K562 (cell line): ENCODE data around the gene NAT9. TPM values are rescaled to one million over a fixed set of nuclear protein-coding genes. Genes with fewer than 3 reads are reported as not detected.

Source experiments
- ATAC-seq: fragments of 200-7000 bp; cut with Tn5 transposase; 3 replicates; pipeline ENCODE4 v1.9.1; 2020; ENCODE audit warnings: moderate library complexity
- BruUV-seq: library from RNA; stranded (reverse); fragments of 400-500 nt; replicated peaks from 2 replicates; lab custom pipeline; 2021; lab: Mats Ljungman, UMichigan
- CTCF ChIA-PET: fragments of 300-600 bp; formaldehyde crosslinking; extraction: SDS; loops from one replicate; lab custom pipeline; 2021; ENCODE audit warnings: low intra/inter-chr PET ratio; lab: Yijun Ruan, JAX
- POLR2A ChIA-PET: fragments of 300-600, 350-650 bp; sonication (Branson Sonifier 250); formaldehyde crosslinking; extraction: SDS; loops from one replicate; lab custom pipeline; 2021; ENCODE audit warnings: antibody characterized with exemption, inconsistent platforms; lab: Yijun Ruan, JAX
- DNase-seq, 4 experiments: peaks; one replicate each; pipeline versions ENCODE4 v3.0.0 to v3.0.0-alpha.2; 2011 to 2018; ENCODE audit warnings: low spot score in 3 of 4, mixed read lengths in 3 of 4; ENCODE audit errors: extremely low read depth in 1 of 4
- FAIRE-seq: peaks from 2 replicates; lab custom pipeline; 2011; peaks lifted over from hg19 to GRCh38; lab: Jason Lieb, UNC
- H2AFZ ChIP-seq: 2 replicates; pipeline ENCODE4 v1.6.0; 2011; ENCODE audit warnings: low read depth, low read length, control low read depth, inconsistent platforms
- H3K27ac ChIP-seq: fragments of 200-600 bp; 3 replicates; pipeline ENCODE4 v1.8.0; 2011; ENCODE audit warnings: low read depth, mild to moderate bottlenecking, control low read depth, inconsistent platforms, low read length, moderate library complexity, mixed read lengths; ENCODE audit errors: extremely low read depth
- H3K27me3 ChIP-seq, 2 experiments: fragments of 300-600 bp in 1 of 2; 2 replicates in 1 of 2; 3 replicates in 1 of 2; pipeline versions ENCODE4 v1.6.0 to v1.8.0; 2011; ENCODE audit warnings: inconsistent platforms in 2 of 2, low read length in 2 of 2, mild to moderate bottlenecking in 1 of 2, mixed read lengths in 1 of 2, moderate library complexity in 1 of 2; ENCODE audit not compliant: control insufficient read depth in 2 of 2, insufficient read depth in 2 of 2
- H3K36me3 ChIP-seq: fragments of 300-600 bp; 3 replicates; pipeline ENCODE4 v1.8.0; 2011; ENCODE audit warnings: mild to moderate bottlenecking, low read length, inconsistent platforms; ENCODE audit not compliant: control insufficient read depth, insufficient read depth
- H3K4me1 ChIP-seq, 2 experiments: fragments of 200-600 bp in 1 of 2; replicated peaks in 1 of 2; 2 replicates in 1 of 2; 3 replicates in 1 of 2; pipeline versions ENCODE4 v1.5.1 to v1.8.0; 2011; ENCODE audit warnings: inconsistent platforms in 2 of 2, low read length in 2 of 2, mild to moderate bottlenecking in 1 of 2, mixed read lengths in 1 of 2, moderate library complexity in 1 of 2; ENCODE audit not compliant: control insufficient read depth in 2 of 2, insufficient read depth in 2 of 2
- H3K4me2 ChIP-seq: 2 replicates; pipeline ENCODE4 v1.6.1; 2011; ENCODE audit warnings: low read length, control low read depth, inconsistent platforms, mixed read lengths; ENCODE audit not compliant: insufficient read depth
- H3K4me3 ChIP-seq: fragments of 200-600 bp; sonication (generic), shearing (Covaris generic); 2 replicates; pipeline ENCODE4 v1.5.1; 2016; ENCODE audit warnings: control low read depth, inconsistent platforms
- H3K79me2 ChIP-seq: fragments of 200-600 bp; 3 replicates; pipeline ENCODE4 v1.8.0; 2011; ENCODE audit warnings: low read length, inconsistent platforms; ENCODE audit not compliant: control insufficient read depth, insufficient read depth
- H3K9ac ChIP-seq, 2 experiments: 2 replicates each; pipeline versions ENCODE4 v1.6.0 to v1.6.1; 2011; ENCODE audit warnings: low read depth in 2 of 2, low read length in 2 of 2, control low read depth in 1 of 2, inconsistent platforms in 1 of 2, mild to moderate bottlenecking in 1 of 2, mixed read lengths in 1 of 2; ENCODE audit not compliant: insufficient read depth in 1 of 2
- H3K9me1 ChIP-seq: one replicate; pipeline ENCODE4 v1.6.0; 2011; ENCODE audit warnings: inconsistent platforms, mild to moderate bottlenecking, low read length, moderate library complexity; ENCODE audit not compliant: control insufficient read depth, insufficient read depth
- H3K9me3 ChIP-seq: replicated peaks from 2 replicates; pipeline ENCODE4 v1.5.1; 2011; ENCODE audit warnings: low read depth, low read length, inconsistent platforms; ENCODE audit not compliant: control insufficient read depth, insufficient read depth
- H4K20me1 ChIP-seq: replicated peaks from 2 replicates; pipeline ENCODE4 v1.6.1; 2011; ENCODE audit warnings: low read length, inconsistent platforms, mixed read lengths; ENCODE audit not compliant: control insufficient read depth, insufficient read depth
- BRF2 ChIP-seq: IDR thresholded peaks from 3 replicates; pipeline ENCODE4 v1.6.1; 2011; ENCODE audit warnings: borderline replicate concordance, mild to moderate bottlenecking; ENCODE audit not compliant: insufficient read length, insufficient read depth
- KDM2B ChIP-seq: fragments of 250-450 bp; sonication (Bioruptor Pico); IDR thresholded peaks from 2 replicates; pipeline ENCODE4 v1.8.0; 2021; ENCODE audit warnings: mild to moderate bottlenecking, moderate library complexity
- MAZ ChIP-seq, 2 experiments: fragments of 450-650 bp in 1 of 2; sonication (generic) in 1 of 2; formaldehyde crosslinking; IDR thresholded peaks in 1 of 2; conservative IDR thresholded peaks in 1 of 2; 2 replicates each; pipeline versions ENCODE4 v1.4.0 to v1.5.0; 2020; ENCODE audit warnings: mild to moderate bottlenecking in 1 of 2, missing genetic modification reagents in 1 of 2
- MTA2 ChIP-seq: fragments of 450-650 bp; IDR thresholded peaks from 2 replicates; pipeline ENCODE4 v1.6.1; 2016; ENCODE audit warnings: low read depth
- MXD1 ChIP-seq: fragments of 250-450 bp; sonication (Bioruptor Pico); IDR thresholded peaks from 2 replicates; pipeline ENCODE4 v1.8.0; 2021; ENCODE audit warnings: borderline replicate concordance, mild to moderate bottlenecking, moderate library complexity; ENCODE audit not compliant: poor library complexity, severe bottlenecking
- NCOA1 ChIP-seq: fragments of 450-650 bp; IDR thresholded peaks from 2 replicates; pipeline ENCODE4 v1.6.1; 2016; ENCODE audit warnings: low read depth
- NFYB ChIP-seq: IDR thresholded peaks from 2 replicates; pipeline ENCODE4 v1.6.1; 2011; ENCODE audit warnings: mild to moderate bottlenecking, moderate library complexity; ENCODE audit not compliant: insufficient read length; ENCODE audit errors: extremely low read depth
- NR2C2 ChIP-seq, 2 experiments: fragments of 200-800 bp in 1 of 2; sonication (Bioruptor generic) in 1 of 2; sonication (generic) in 1 of 2; formaldehyde crosslinking in 1 of 2; IDR thresholded peaks; 2 replicates each; pipeline versions ENCODE4 v1.6.1 to v1.8.0; 2016 to 2022; ENCODE audit warnings: mild to moderate bottlenecking in 1 of 2, missing compliant biosample characterization in 1 of 2, missing genetic modification characterization in 1 of 2, missing genetic modification reagents in 1 of 2
- TAL1 ChIP-seq: fragments of 450-650 bp; IDR thresholded peaks from 2 replicates; pipeline ENCODE4 v1.6.1; 2016; ENCODE audit warnings: mild to moderate bottlenecking
- THAP12 ChIP-seq: fragments of 250-450 bp; sonication (Bioruptor Pico); IDR thresholded peaks from 2 replicates; pipeline ENCODE4 v1.9.0; 2021; ENCODE audit warnings: mild to moderate bottlenecking, inconsistent platforms
- ZNF347 ChIP-seq: fragments of 450-650 bp; formaldehyde crosslinking; IDR thresholded peaks from 2 replicates; pipeline ENCODE4 v1.4.0; 2020; ENCODE audit warnings: low read depth, mild to moderate bottlenecking, moderate library complexity
- WGBS: fragments of 100-300 bp; shearing (Covaris generic); methylation state at CpG from one replicate; pipeline ENCODE4 v1.1.6; 2016; ENCODE audit warnings: low coverage, mixed read lengths; ENCODE audit not compliant: insufficient coverage; ENCODE audit errors: missing lambda C conversion rate; 5-methylcytosine and 5-hydroxymethylcytosine counted together
- in situ Hi-C: fragments of 300-500 bp; cut with MboI; formaldehyde crosslinking; loops from 4 replicates; pipeline ENCODE4 v1.15.0; 2018; ENCODE audit warnings: inconsistent platforms, mixed read lengths
- intact Hi-C: fragments of 100-400 bp; cut with micrococcal nuclease; formaldehyde crosslinking; loops from 2 replicates; pipeline ENCODE4 v1.14.2; 2022
- polyA plus RNA-seq, 8 experiments: library from polyadenylated mRNA; depleted of rRNA in 4 of 8; stranded (reverse) in 5 of 8; unstranded in 3 of 8; fragments of >200 nt; fragmentation: Nextera tagmentation in 2 of 8; fragmentation: Illumina TruSeq in 1 of 8; extraction: Ambion mirVana in 2 of 8; extraction: Trizol in 1 of 8; gene quantifications; 2 replicates each; pipeline versions ENCODE4 v1.2.1 to v1.2.3, GENCODE V29; 2011 to 2014; ENCODE audit warnings: inconsistent platforms in 1 of 8, missing spikeins in 1 of 8
- total RNA-seq, 7 experiments: library from RNA; depleted of rRNA in 6 of 7; stranded (reverse); fragments of >200 nt in 6 of 7; fragmentation: Illumina TruSeq in 2 of 7; extraction: Trizol in 2 of 7; gene quantifications; 2 replicates each; pipeline versions ENCODE4 v1.2.1 to v1.2.3, GENCODE V29; 2011 to 2021; ENCODE audit warnings: low replicate concordance in 1 of 7
- TF ChIP-seq, protein P1 (sequence below): fragments of 250-450 bp; sonication (Bioruptor Pico); IDR thresholded peaks from 2 replicates; pipeline ENCODE4 v1.4.0; 2020; ENCODE audit warnings: mild to moderate bottlenecking, moderate library complexity, borderline replicate concordance

The NAT9 gene
- total and polyA plus RNA-seq, 9 of the 15 experiments (the other 6 are each of a cell fraction or from before 2014, with no cell fraction given) = 4.2 to 63.6 (median 40.8) TPM

DNA sequence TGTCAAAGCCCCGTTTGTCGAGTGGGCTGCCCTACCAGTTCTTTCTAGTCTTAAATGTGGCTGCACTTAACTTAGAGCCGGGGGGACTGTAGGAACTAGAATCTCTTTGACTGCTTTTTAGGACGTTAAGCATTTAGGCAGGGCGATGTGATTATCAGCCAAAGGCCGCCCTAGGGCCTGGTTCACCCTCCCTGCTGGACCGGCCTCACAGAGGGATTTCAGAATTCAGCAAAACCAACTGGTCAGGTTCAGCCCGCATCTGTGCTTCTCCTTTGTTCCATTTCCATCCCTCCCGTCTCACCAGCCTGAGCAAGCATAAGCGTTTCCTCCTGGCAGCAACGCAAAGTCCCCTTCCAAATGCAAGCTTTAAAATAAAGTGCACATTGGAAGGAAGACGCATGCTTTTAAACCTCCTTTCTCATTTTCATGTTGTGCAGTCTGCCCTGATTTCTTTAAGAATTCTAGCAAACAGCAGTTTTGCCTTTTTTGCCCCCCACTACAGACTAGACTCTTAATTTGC lies 16.5 kb upstream of the NAT9 start:
- intact Hi-C loops = no loop called here
- in situ Hi-C loops = loop anchor here (5.0 kb wide), 2 partner anchors 65 to 165 kb away; partner anchors contain the start of gene GRIN2C
- CTCF ChIA-PET = interaction anchor here (2.2 to 5.8 kb wide), 3 partner anchors 70 to 167 kb away, joined by 18 to 70 read pairs (median 19); no protein-coding TSS in a partner anchor
- Histone ChIP-seq H3K79me2 (no peaks in the 10 kb centered on the region), H3K27me3 (no peaks in the 10 kb centered on the region), H3K4me1 (peaks cover 0 to 5% of the 10 kb centered on the region in 2 experiments; a peak in 1 of 5 replicates), H3K4me3 (no peak overlapping the region), H3K9me1 (no peaks in the 10 kb centered on the region), H3K27ac (no peak overlapping the region), H3K9me3 (no peaks in the 10 kb centered on the region), H2AFZ (no peak overlapping the region), H3K4me2 (no peak overlapping the region), H3K9ac (no peak overlapping the region; a peak in 1 of 4 replicates), H3K36me3 (peaks cover 42% of the 10 kb centered on the region; the same call in 1 of the 3 replicates), H4K20me1 (0 out of 2 replicates have a peak, but pooled peaks cover 3% of the 10 kb centered on the region)
- FAIRE-seq (no peak), ATAC-seq (no peak), DNase-seq (no peak)
- POLR2A ChIA-PET = interaction anchor here (1.2 kb wide), 1 partner anchor 74 kb away, joined by 3 read pairs; no protein-coding TSS in a partner anchor
- 84% methylated on average over 12 of the region's 12 CpGs for WGBS
- no TSS peak for BruUV-seq
- no peak for TF ChIP-seq NCOA1
- no peak for TF ChIP-seq NFYB
- no peak for TF ChIP-seq BRF2
- TF ChIP-seq NR2C2 (CRISPR knock-in tag; IDR thresholded peaks at IDR 0.05) = no peak
- no peak for TF ChIP-seq NR2C2 (tag; IDR thresholded peaks at IDR 0.05)
- no peak for TF ChIP-seq ZNF347 (CRISPR knock-in tag)
- TF ChIP-seq TAL1 = no peak
- no peak for TF ChIP-seq MAZ (CRISPR knock-in tag; conservative IDR thresholded peaks at IDR 0.05 in 1 of 2, IDR thresholded peaks at IDR 0.05 in 1 of 2)
- TF ChIP-seq, protein P1, sequence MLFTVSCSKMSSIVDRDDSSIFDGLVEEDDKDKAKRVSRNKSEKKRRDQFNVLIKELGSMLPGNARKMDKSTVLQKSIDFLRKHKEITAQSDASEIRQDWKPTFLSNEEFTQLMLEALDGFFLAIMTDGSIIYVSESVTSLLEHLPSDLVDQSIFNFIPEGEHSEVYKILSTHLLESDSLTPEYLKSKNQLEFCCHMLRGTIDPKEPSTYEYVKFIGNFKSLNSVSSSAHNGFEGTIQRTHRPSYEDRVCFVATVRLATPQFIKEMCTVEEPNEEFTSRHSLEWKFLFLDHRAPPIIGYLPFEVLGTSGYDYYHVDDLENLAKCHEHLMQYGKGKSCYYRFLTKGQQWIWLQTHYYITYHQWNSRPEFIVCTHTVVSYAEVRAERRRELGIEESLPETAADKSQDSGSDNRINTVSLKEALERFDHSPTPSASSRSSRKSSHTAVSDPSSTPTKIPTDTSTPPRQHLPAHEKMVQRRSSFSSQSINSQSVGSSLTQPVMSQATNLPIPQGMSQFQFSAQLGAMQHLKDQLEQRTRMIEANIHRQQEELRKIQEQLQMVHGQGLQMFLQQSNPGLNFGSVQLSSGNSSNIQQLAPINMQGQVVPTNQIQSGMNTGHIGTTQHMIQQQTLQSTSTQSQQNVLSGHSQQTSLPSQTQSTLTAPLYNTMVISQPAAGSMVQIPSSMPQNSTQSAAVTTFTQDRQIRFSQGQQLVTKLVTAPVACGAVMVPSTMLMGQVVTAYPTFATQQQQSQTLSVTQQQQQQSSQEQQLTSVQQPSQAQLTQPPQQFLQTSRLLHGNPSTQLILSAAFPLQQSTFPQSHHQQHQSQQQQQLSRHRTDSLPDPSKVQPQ (CRISPR knock-in tag) = no peak
- TF ChIP-seq MXD1 = no peak
- no peak for TF ChIP-seq MTA2
- TF ChIP-seq THAP12 (CRISPR knock-in tag) = no peak
- TF ChIP-seq KDM2B (CRISPR knock-in tag) = no peak
